HG02642 (cell line): ENCODE results near the gene TDRD5.
"Not testable (repeated sequence)": the region's sequence is repeated elsewhere in the genome, so short reads cannot be mapped to it uniquely, and the experiment has no call there.

Experiments
- ATAC-seq: cut with Tn5 transposase; IDR thresholded peaks from one replicate; pipeline ENCODE4 v1.9.1; 2021; ENCODE audit warnings: mild to moderate bottlenecking; ENCODE audit not compliant: unreplicated experiment, poor library complexity

TDRD5 gene

GRCh38 chr1:179591253-179591591, 410 bp upstream of the TDRD5 start:
- ATAC-seq, result no peak

DNA sequence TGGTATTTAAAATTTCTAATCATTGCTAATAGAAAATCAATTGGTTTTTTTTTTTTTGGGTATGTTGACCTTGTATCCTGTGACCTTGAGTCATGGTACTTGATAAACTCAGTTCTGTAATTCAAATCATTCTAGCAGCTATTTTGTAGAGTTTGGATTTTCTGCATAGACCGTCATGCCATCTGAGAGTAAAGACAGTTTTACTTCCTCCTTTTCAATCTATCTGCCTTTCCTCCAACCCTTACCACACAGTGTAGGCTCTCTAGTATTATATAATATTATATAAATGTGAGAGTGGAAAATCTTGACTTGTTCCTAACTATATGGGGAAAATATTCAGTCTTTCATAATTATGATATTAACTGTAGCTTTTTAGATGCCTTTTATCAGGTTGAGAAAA, 7.0 kb downstream of the TDRD5 start:
- ATAC-seq, result no peak

DNA sequence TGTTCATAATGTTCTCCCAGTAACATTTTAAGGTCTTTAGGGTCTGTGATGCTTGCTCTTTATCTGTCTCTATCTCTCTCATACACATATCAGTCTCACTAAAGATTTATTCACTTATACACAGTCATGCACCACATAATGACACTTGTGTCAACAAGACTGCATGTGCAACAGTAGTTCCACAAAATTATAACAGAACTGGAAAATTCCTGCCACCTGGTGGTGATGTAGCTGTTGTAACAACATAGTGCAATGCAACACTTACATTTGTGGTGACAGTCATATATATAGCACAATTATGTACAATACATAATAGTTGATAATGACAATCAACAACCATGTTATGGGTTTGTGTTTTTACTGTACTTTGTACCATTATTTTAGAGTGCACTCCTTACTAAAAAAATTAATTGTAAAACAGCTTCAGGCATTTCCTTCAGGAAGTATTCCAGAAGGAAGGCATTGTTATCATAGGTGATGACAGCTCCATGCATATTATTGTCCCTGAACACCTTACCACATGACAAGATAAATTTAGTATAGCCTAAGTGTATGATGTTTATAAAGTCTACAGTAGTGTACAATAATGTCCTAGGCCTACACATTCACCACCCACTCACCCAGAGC, 8.1 kb downstream of the TDRD5 start:
- no peak for ATAC-seq

DNA sequence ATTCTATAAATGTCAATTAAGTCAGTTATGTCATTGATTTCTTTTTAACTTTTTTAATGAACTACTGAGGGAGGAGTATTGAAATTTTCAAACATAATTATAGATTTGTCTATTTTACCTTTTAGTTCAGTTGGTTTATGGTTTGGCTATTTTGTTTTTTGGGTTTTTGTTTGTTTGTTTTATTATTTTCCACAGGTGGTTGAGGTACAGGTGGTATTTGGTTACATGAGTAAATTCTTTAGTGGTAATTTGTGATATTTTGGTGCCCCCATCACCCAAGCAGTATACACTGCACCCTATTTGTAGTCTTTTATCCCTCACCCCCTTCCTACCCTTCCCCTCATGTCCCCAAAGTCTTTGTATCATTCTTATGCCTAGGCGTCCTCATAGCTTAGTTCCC, 9.5 kb downstream of the TDRD5 start:
- ATAC-seq, result no peak

GRCh38 chr1:179612361-179612760, 20.7 kb downstream of the TDRD5 start:
- ATAC-seq, result no peak

GRCh38 chr1:179630719-179631118, 39.1 kb downstream of the TDRD5 start:
- no peak for ATAC-seq

DNA sequence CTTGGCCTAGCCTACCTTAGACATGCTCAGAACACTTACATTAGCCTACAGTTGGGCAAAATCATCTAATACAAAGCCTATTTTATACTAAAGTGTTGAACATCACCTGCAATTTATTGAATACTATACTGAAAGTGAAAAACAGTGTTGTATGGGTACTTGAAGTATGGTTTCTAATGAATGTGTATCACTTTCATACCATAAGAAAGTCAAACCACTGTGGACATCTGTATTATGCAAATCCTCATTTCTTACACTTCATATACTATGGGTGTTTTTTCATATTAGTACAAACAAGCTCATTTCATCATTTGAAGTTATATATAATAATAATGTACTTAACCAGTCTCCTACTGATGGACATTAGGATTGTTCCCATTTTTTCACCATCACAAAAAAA, 41.2 kb downstream of the TDRD5 start:
- ATAC-seq, result peak; percentile 62

GRCh38 chr1:179637211-179637860, 45.7 kb downstream of the TDRD5 start:
- no peak for ATAC-seq

GRCh38 chr1:179661018-179661417, 69.4 kb downstream of the TDRD5 start:
- no peak for ATAC-seq

GRCh38 chr1:179663810-179664209, 72.2 kb downstream of the TDRD5 start:
- ATAC-seq, result no peak

- ATAC-seq, result no peak
Measured at GRCh38 chr1:179677882-179678281, 86.2 kb downstream of the TDRD5 start.

- not testable (repeated sequence) for ATAC-seq
Measured at GRCh38 chr1:179694530-179694929, 102.9 kb downstream of the TDRD5 start.

- no peak for ATAC-seq
Measured at GRCh38 chr1:179702946-179703539, 111.4 kb downstream of the TDRD5 start.

DNA sequence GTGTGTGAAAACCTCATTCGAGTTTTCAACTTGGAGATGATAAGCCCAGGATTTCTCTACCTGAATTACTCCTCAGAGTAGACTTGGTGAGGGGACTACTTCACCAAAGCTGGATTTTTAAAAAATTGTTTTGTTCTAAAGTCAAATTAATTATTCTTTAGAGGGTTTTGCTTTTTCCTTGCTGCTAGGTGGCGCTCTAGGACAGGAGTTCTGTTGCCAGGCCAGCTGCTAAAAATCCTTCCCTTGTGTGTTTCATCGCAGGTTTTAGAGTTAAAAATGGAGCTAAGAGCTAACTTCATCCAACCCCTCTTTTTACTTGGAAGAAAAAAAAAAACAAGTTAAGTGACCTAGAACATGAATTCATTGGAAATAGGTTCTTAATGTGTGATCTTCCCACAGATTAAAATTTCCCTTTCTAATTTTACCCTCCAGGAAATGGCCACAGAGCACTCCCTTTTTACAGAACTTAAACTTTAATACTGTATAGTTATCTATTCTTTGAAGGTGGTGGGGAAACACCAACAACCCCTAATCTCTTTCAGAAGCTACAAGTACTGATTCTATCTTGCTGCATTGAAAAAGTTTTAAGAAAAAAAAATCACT, 114.8 kb downstream of the TDRD5 start:
- ATAC-seq, result no peak

DNA sequence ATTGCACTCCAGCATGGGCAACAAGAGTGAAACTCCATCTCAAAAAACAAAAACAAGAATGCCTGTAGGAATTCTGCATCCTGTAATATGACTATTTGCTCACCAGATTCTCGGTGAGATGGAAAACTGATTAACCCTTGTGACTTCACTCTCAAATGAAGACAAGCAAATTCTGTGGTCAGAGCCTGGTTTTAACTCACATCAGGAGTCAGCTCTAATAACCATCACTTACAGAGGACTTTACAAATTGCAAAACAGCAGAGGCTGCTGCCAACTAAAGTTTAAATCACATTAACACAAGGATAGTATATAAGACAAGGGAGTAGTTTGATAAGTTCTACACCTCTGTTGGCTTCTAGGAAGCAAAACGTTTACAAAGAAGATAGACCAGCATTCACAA, 115.8 kb downstream of the TDRD5 start:
- no peak for ATAC-seq

DNA sequence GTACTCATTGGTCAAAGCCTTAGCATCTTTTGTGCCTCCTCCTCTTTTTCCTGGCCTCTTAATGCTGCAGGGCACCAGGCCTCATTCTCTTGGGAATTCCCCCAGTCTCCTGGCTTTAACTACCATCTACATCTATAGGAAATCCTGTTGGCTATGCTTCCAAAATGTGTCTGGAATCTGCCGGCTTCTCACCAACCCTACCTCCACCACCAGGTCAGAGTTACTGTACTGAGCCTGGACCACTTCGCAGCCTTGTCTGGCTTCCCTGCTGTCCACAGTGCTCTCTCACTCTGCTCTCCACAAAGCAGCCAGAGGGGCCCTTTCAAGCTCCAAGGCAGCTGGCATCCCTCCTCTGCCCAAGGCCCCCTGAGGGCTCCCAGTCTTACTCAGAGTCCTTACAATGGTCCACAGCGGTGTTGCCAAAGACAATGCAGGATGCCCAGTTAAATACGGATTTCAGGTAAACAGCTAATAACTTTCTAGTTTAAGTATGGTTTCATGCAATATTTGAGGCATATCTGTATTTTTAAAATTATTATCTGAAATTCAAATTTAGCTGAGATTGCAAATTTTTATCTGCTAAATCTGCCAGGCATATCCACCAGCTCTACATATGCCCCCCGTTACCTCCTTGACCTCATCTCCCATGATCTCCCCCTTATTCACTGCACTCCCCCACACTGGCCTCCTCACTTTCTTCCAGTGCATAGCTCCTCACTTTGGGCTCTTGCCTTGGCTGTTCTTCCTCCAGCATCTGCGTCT, 117.0 kb downstream of the TDRD5 start:
- no peak for ATAC-seq

- ATAC-seq, result peak; percentile 87
Measured at GRCh38 chr1:179709841-179710329, 118.3 kb downstream of the TDRD5 start.

GRCh38 chr1:179714159-179714558, 122.5 kb downstream of the TDRD5 start:
- no peak for ATAC-seq

DNA sequence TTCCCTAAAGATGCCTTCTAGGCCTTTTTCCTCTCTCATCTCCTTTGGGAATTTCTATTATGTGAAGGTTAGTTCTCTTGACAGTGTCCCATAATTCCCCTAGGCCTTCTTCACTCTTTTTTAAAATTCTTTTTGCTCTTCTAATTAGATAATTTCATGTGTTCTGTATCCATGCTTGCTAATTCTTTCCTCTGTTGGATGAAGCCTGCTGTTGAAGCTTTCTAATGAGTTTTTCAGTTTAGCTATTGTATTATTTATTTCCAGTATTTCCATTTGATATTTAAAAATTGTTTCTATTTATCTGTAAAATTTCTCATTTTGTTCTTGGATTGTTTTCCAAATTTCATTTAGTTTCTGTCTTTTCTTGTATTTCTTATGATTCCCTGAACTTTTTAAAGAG, 123.0 kb downstream of the TDRD5 start:
- no peak for ATAC-seq

DNA sequence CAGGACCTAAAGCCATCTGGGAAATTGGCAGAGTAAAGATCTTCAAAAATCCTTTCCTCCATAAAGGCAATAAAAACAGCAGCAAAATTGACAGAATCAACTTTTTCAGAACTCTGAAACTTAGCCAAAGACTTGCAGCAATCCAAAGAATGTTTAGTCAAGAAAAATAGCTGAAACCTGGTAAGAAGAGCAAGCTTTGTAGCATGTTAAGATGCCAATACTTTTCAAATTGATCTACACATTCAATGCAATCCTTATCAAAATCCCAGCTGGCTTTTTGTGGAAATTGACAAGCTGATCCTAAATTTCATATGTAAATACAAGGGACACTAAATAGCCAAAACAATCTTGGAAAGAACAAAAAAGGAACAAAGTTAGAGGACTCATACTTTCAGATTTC, 127.6 kb downstream of the TDRD5 start:
- ATAC-seq, result no peak

DNA sequence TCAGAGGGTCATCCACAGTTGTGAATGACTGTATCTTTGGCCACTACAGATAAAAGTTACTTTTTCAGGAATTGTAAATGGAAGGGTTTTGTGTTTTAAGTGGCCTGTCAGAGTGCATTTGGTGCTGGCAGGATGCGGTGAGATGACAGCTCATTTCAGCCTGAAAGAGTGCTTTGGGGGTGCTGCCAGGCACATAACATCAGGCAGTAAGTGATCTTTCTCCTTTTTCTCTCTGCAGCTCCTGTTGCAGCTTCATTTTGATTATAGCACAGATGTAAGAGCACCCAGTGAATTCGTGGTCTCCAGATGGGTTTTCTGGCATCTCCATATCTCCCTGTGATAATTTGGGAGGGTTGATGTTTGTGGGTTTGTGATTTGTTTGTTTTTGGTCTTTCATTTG, 136.6 kb downstream of the TDRD5 start:
- no peak for ATAC-seq
